HEK293 (cell line): Measurements from ENCODE around the gene IDNK.

ENCODE experiments used
- CTCF ChIA-PET: fragments of 350-600 bp; formaldehyde crosslinking; extraction: SDS; loops from one replicate; lab custom pipeline; 2021; ENCODE audit warnings: antibody characterized with exemption; lab: Yijun Ruan, JAX
- POLR2A ChIA-PET: fragments of 300-600 bp; formaldehyde crosslinking; extraction: SDS; loops from one replicate; lab custom pipeline; 2020; ENCODE audit warnings: antibody characterized with exemption, inconsistent platforms; lab: Yijun Ruan, JAX
- H3K27ac ChIP-seq: fragments of 200-500 bp; sonication (Bioruptor generic); 2 replicates; pipeline ENCODE4 v1.5.1; 2014; ENCODE audit warnings: low read depth, low read length, control low read depth, inconsistent platforms; ENCODE audit errors: extremely low read depth
- H3K36me3 ChIP-seq, 2 experiments: fragments of 200-500 bp in 1 of 2; sonication (Bioruptor generic) in 1 of 2; 1 replicate in 1 of 2; 2 replicates in 1 of 2; pipeline ENCODE4 v1.5.1; 2014 to 2017; ENCODE audit warnings: inconsistent platforms in 2 of 2, low read length in 2 of 2; ENCODE audit not compliant: control insufficient read depth in 2 of 2, insufficient read depth in 1 of 2
- H3K4me1 ChIP-seq: fragments of 200-500 bp; sonication (Bioruptor generic); 2 replicates; pipeline ENCODE4 v1.5.1; 2014; ENCODE audit warnings: mild to moderate bottlenecking, low read length, inconsistent platforms; ENCODE audit not compliant: control insufficient read depth, insufficient read depth
- H3K4me3 ChIP-seq: 2 replicates; pipeline ENCODE4 v1.5.1; 2011; ENCODE audit warnings: low read depth, mild to moderate bottlenecking, control low read depth, low read length, moderate library complexity
- H3K9me3 ChIP-seq: fragments of 200-500 bp; sonication (Bioruptor generic); 2 replicates; pipeline ENCODE4 v1.5.1; 2014; ENCODE audit warnings: low read depth, low read length, inconsistent platforms; ENCODE audit not compliant: control insufficient read depth, insufficient read depth
- AEBP2 ChIP-seq: fragments of 450-650 bp; formaldehyde crosslinking; IDR thresholded peaks from 2 replicates; pipeline ENCODE4 v1.5.1; 2016; ENCODE audit warnings: missing biosample characterization, missing genetic modification characterization, borderline replicate concordance
- BCL6B ChIP-seq: fragments of 450-650 bp; formaldehyde crosslinking; IDR thresholded peaks from 2 replicates; pipeline ENCODE4 v1.5.1; 2017; ENCODE audit warnings: missing biosample characterization, missing genetic modification characterization
- IKZF3 ChIP-seq: fragments of 450-650 bp; IDR thresholded peaks from 2 replicates; pipeline ENCODE4 v1.5.0; 2018; ENCODE audit warnings: missing biosample characterization, mild to moderate bottlenecking, missing genetic modification characterization, moderate library complexity
- PRDM10 ChIP-seq: fragments of 450-650 bp; formaldehyde crosslinking; IDR thresholded peaks from 2 replicates; pipeline ENCODE4 v1.5.1; 2016; ENCODE audit warnings: missing biosample characterization, missing genetic modification characterization
- SP7 ChIP-seq: fragments of 450-650 bp; formaldehyde crosslinking; IDR thresholded peaks from 2 replicates; pipeline ENCODE4 v1.5.1; 2016; ENCODE audit warnings: missing biosample characterization, missing genetic modification characterization
- ZBTB17 ChIP-seq: fragments of 450-650 bp; formaldehyde crosslinking; IDR thresholded peaks from 2 replicates; pipeline ENCODE4 v1.5.1; 2016; ENCODE audit warnings: missing biosample characterization, missing genetic modification characterization
- ZFHX2 ChIP-seq: fragments of 450-650 bp; formaldehyde crosslinking; conservative IDR thresholded peaks from 2 replicates; pipeline ENCODE4 v1.5.1; 2016; ENCODE audit warnings: missing biosample characterization, missing genetic modification characterization
- ZNF138 ChIP-seq: fragments of 450-650 bp; formaldehyde crosslinking; IDR thresholded peaks from 2 replicates; pipeline ENCODE4 v1.5.1; 2016; ENCODE audit warnings: missing biosample characterization, missing genetic modification characterization, borderline replicate concordance
- ZNF23 ChIP-seq: fragments of 450-650 bp; formaldehyde crosslinking; IDR thresholded peaks from 2 replicates; pipeline ENCODE4 v1.5.1; 2016; ENCODE audit warnings: missing biosample characterization, missing genetic modification characterization, borderline replicate concordance
- ZNF248 ChIP-seq: fragments of 450-650 bp; formaldehyde crosslinking; IDR thresholded peaks from 2 replicates; pipeline ENCODE4 v1.5.1; 2017; ENCODE audit warnings: missing biosample characterization, missing genetic modification characterization
- ZNF274 ChIP-seq, 2 experiments: fragments of 200-500 bp in 1 of 2; fragments of 450-650 bp in 1 of 2; sonication (Bioruptor generic) in 1 of 2; formaldehyde crosslinking in 1 of 2; IDR thresholded peaks; 2 replicates each; pipeline versions ENCODE4 v1.5.1 to v1.6.1; 2014 to 2016; ENCODE audit warnings: borderline replicate concordance in 1 of 2, inconsistent platforms in 1 of 2, low read length in 1 of 2, missing biosample characterization in 1 of 2, missing genetic modification characterization in 1 of 2
- ZNF426 ChIP-seq: fragments of 450-650 bp; formaldehyde crosslinking; IDR thresholded peaks from 2 replicates; pipeline ENCODE4 v1.5.1; 2017; ENCODE audit warnings: missing biosample characterization, missing genetic modification characterization, mild to moderate bottlenecking, inconsistent platforms, moderate library complexity
- ZNF521 ChIP-seq: fragments of 450-650 bp; formaldehyde crosslinking; IDR thresholded peaks from 2 replicates; pipeline ENCODE4 v1.5.1; 2017; ENCODE audit warnings: missing biosample characterization, mild to moderate bottlenecking, missing genetic modification characterization
- ZNF610 ChIP-seq: fragments of 450-650 bp; formaldehyde crosslinking; IDR thresholded peaks from 2 replicates; pipeline ENCODE4 v1.5.1; 2016; ENCODE audit warnings: missing biosample characterization, missing genetic modification characterization, borderline replicate concordance
- ZNF660 ChIP-seq: fragments of 450-650 bp; IDR thresholded peaks from 2 replicates; pipeline ENCODE4 v1.5.1; 2018; ENCODE audit warnings: missing biosample characterization, mild to moderate bottlenecking, missing genetic modification characterization
- ZNF677 ChIP-seq: fragments of 450-650 bp; IDR thresholded peaks from 2 replicates; pipeline ENCODE4 v1.5.0; 2018; ENCODE audit warnings: missing biosample characterization, mild to moderate bottlenecking, missing genetic modification characterization, moderate library complexity
- ZNF776 ChIP-seq: fragments of 450-650 bp; formaldehyde crosslinking; IDR thresholded peaks from 2 replicates; pipeline ENCODE4 v1.5.0; 2017; ENCODE audit warnings: missing biosample characterization, missing genetic modification characterization, borderline replicate concordance
- ZSCAN18 ChIP-seq: fragments of 450-650 bp; formaldehyde crosslinking; IDR thresholded peaks from 2 replicates; pipeline ENCODE4 v1.5.1; 2016; ENCODE audit warnings: missing biosample characterization, missing genetic modification characterization
- ZSCAN4 ChIP-seq: fragments of 450-650 bp; formaldehyde crosslinking; IDR thresholded peaks from 2 replicates; pipeline ENCODE4 v1.5.1; 2017; ENCODE audit warnings: missing biosample characterization, missing genetic modification characterization

Gene IDNK

GRCh38 chr9:83669067-83669466, 46.1 kb downstream of the IDNK start:
- TF ChIP-seq ZNF521 (tag by site-specific recombination) (no peak), ZNF660 (tag by site-specific recombination) (no peak)
- no peak overlapping the region for H3K27ac ChIP-seq
- no peak overlapping the region for H3K4me3 ChIP-seq
- ChIA-PET POLR2A (no interaction called here), CTCF (interaction anchor here (1.0 kb wide), 1 partner anchor 19 kb away, joined by 3 read pairs; no protein-coding TSS in a partner anchor)
- no peaks in the 10 kb centered on the region for H3K9me3 ChIP-seq
- peaks cover 16 to 64% of the 10 kb centered on the region in 2 experiments; a peak in 2 of 3 replicates for H3K36me3 ChIP-seq
- H3K4me1 ChIP-seq, result no peaks in the 10 kb centered on the region

GRCh38 chr9:83670381-83670780, 47.4 kb downstream of the IDNK start:
- no peak overlapping the region for H3K27ac ChIP-seq
- TF ChIP-seq ZSCAN4 (no peak), ZSCAN18 (tag by site-specific recombination) (no peak), ZNF248 (tag by site-specific recombination) (no peak), ZNF776 (tag by site-specific recombination) (no peak)
- TF ChIP-seq, all 188 proteins: peak for 0
- CTCF ChIA-PET, result no interaction called here
- H3K4me1 ChIP-seq, result no peaks in the 10 kb centered on the region
- H3K9me3 ChIP-seq, result no peaks in the 10 kb centered on the region
- no peak overlapping the region for H3K4me3 ChIP-seq
- peaks cover 7 to 64% of the 10 kb centered on the region in 2 experiments; a peak in 2 of 3 replicates for H3K36me3 ChIP-seq
- POLR2A ChIA-PET, result no interaction called here

GRCh38 chr9:83671451-83671850, 48.5 kb downstream of the IDNK start:
- peaks cover 7 to 62% of the 10 kb centered on the region in 2 experiments; a peak in 2 of 3 replicates for H3K36me3 ChIP-seq
- ChIA-PET CTCF (interaction anchor here (0.8 kb wide), 1 partner anchor 17 kb away, joined by 3 read pairs; no protein-coding TSS in a partner anchor), POLR2A (no interaction called here)
- TF ChIP-seq ZNF138 (tag by site-specific recombination) (no peak), IKZF3 (tag by site-specific recombination) (no peak), ZNF23 (tag by site-specific recombination) (no peak), ZNF610 (tag by site-specific recombination) (no peak), BCL6B (no peak), AEBP2 (tag by site-specific recombination) (no peak), SP7 (no peak), ZNF248 (tag by site-specific recombination) (no peak), ZFHX2 (tag by site-specific recombination) (no peak), ZNF677 (no peak), ZNF274 (IDR thresholded peaks at IDR 0.05; ENCODE audit: low read length) (no peak), ZNF274 (tag by site-specific recombination; IDR thresholded peaks at IDR 0.05; ENCODE audit: borderline replicate concordance) (no peak), ZBTB17 (tag by site-specific recombination) (no peak), PRDM10 (no peak), ZNF426 (no peak)
- H3K4me1 ChIP-seq, result no peaks in the 10 kb centered on the region
- H3K4me3 ChIP-seq, result no peak overlapping the region
- no peak overlapping the region for H3K27ac ChIP-seq
- no peaks in the 10 kb centered on the region for H3K9me3 ChIP-seq
